CD4-positive, CD25-positive, alpha-beta regulatory T cell (primary cell): ENCODE measurements around the gene LHX6. TPM values are rescaled to one million over a fixed set of nuclear protein-coding genes. Genes with fewer than 3 reads are reported as not detected.

Experiments used
- ATAC-seq, 2 donors: fragments of 150-1000 bp; cut with Tn5 transposase; one replicate each; pipeline ENCODE4 v1.10.0; 2021; ENCODE audit warnings: low read depth in 2 of 2, moderate number of reproducible peaks in 2 of 2, moderate library complexity in 1 of 2
- DNase-seq, 3 donors: peaks; one replicate each; pipeline versions ENCODE4 v3.0.0 to v3.0.0-alpha.2; 2012 to 2022; ENCODE audit warnings: mixed read lengths in 1 of 3
- H3K27ac ChIP-seq: one replicate; pipeline ENCODE4 v1.7.0; 2013; ENCODE audit warnings: mild to moderate bottlenecking, low read length; ENCODE audit not compliant: insufficient read depth, poor library complexity, severe bottlenecking
- H3K27me3 ChIP-seq: one replicate; pipeline ENCODE4 v1.7.0; 2013; ENCODE audit warnings: low read length; ENCODE audit not compliant: control insufficient read depth, insufficient read depth
- H3K36me3 ChIP-seq: one replicate; pipeline ENCODE4 v1.7.0; 2013; ENCODE audit warnings: mild to moderate bottlenecking, low read length, moderate library complexity; ENCODE audit not compliant: control insufficient read depth, insufficient read depth
- H3K4me1 ChIP-seq: 2 replicates; pipeline ENCODE4 v1.7.0; 2013; ENCODE audit warnings: mild to moderate bottlenecking, low read length; ENCODE audit not compliant: insufficient read depth, control insufficient read depth, poor library complexity, severe bottlenecking
- H3K4me3 ChIP-seq: one replicate; pipeline ENCODE4 v1.7.0; 2013; ENCODE audit warnings: low read depth, mild to moderate bottlenecking, low read length, moderate library complexity
- H3K9me3 ChIP-seq, 2 experiments: 1 replicate in 1 of 2; 2 replicates in 1 of 2; pipeline ENCODE4 v1.7.0; 2013; ENCODE audit warnings: low read length in 2 of 2, mild to moderate bottlenecking in 1 of 2, moderate library complexity in 1 of 2; ENCODE audit not compliant: control insufficient read depth in 2 of 2
- H3K27ac Mint-ChIP-seq, 3 donors: one replicate each; pipeline ENCODE4 v1.8.0; 2020 to 2022; ENCODE audit warnings: mild to moderate bottlenecking in 3 of 3, mixed read lengths in 3 of 3, moderate library complexity in 2 of 3
- H3K27me3 Mint-ChIP-seq: one replicate; pipeline ENCODE4 v1.8.0; 2022; ENCODE audit warnings: mild to moderate bottlenecking, mixed read lengths
- H3K36me3 Mint-ChIP-seq: one replicate; pipeline ENCODE4 v1.8.0; 2020; ENCODE audit warnings: mixed read lengths
- H3K4me1 Mint-ChIP-seq, 4 donors: one replicate each; pipeline ENCODE4 v1.8.0; 2020 to 2022; ENCODE audit warnings: mixed read lengths in 4 of 4, mild to moderate bottlenecking in 1 of 4
- H3K4me3 Mint-ChIP-seq, 4 donors: one replicate each; pipeline ENCODE4 v1.8.0; 2020 to 2022; ENCODE audit warnings: mild to moderate bottlenecking in 4 of 4, mixed read lengths in 4 of 4, moderate library complexity in 3 of 4
- H3K9me3 Mint-ChIP-seq, 7 donors: one replicate each; pipeline ENCODE4 v1.8.0; 2020 to 2022; ENCODE audit warnings: mixed read lengths in 7 of 7, mild to moderate bottlenecking in 3 of 7, moderate library complexity in 2 of 7
- polyA plus RNA-seq, 4 donors: library from polyadenylated mRNA; unstranded; fragments of 300-500 nt; fragmentation: Illumina TruSeq; gene quantifications; one replicate each; pipeline ENCODE4 v1.2.3, GENCODE V29; 2021
- total RNA-seq: library from RNA; stranded (reverse); gene quantifications from one replicate; pipeline ENCODE4 v1.2.3, GENCODE V29; 2022

The LHX6 gene
- total RNA-seq (not detected), polyA plus RNA-seq (not detected)

- H3K27me3 Mint-ChIP-seq: peaks cover 28% of the 10 kb centered on the region
- no peak for ATAC-seq
These were observed at the start of gene LHX6 for GRCh38 chr9:122228568-122229484. Gene LHX6, minus strand, starts transcription at chr9:122228957. Its CDS starts 217 bp downstream, at chr9:122228740.

GRCh38 chr9:122277285-122277897, 48.6 kb upstream of the LHX6 start:
- Histone ChIP-seq H3K36me3 (peaks cover 35% of the 10 kb centered on the region), H3K9me3 (no peaks in the 10 kb centered on the region), H3K27ac (no peak overlapping the region), H3K27me3 (no peaks in the 10 kb centered on the region), H3K4me1 (no peaks in the 10 kb centered on the region), H3K4me3 (no peak overlapping the region)
- Mint-ChIP-seq H3K4me1 (peaks cover 19 to 40% (median 29%) of the 10 kb centered on the region in 4 donors), H3K4me3 (no peak overlapping the region), H3K36me3 (peaks cover 57% of the 10 kb centered on the region), H3K27ac (no peak overlapping the region), H3K27me3 (no peaks in the 10 kb centered on the region), H3K9me3 (peaks cover 0 to 1% (median 0%) of the 10 kb centered on the region in 7 donors)
- DNase-seq (no peak), ATAC-seq (no peak)

More at GRCh38 chr9:122228568-122229484, at the start of gene LHX6:
- peaks cover 7% of the 10 kb centered on the region for H3K36me3 Mint-ChIP-seq
- no peak for DNase-seq
- peaks cover 0 to 2% (median 0%) of the 10 kb centered on the region in 7 donors for H3K9me3 Mint-ChIP-seq
- Histone ChIP-seq H3K4me1 (peaks cover 3% of the 10 kb centered on the region), H3K27ac (no peak within 1 kb of the TSS), H3K36me3 (no peaks in the 10 kb centered on the region), H3K9me3 (no peaks in the 10 kb centered on the region), H3K4me3 (no peak within 1 kb of the TSS), H3K27me3 (peaks cover 29% of the 10 kb centered on the region)
- peak within 1 kb of the TSS in 3 of 4 donors; percentile 36 to 65 (median 46) for H3K4me3 Mint-ChIP-seq
- no peak within 1 kb of the TSS for H3K27ac Mint-ChIP-seq
- peaks cover 0 to 16% (median under 1%) of the 10 kb centered on the region in 4 donors for H3K4me1 Mint-ChIP-seq

- no peaks in the 10 kb centered on the region for H3K27me3 Mint-ChIP-seq
- H3K4me1 ChIP-seq: no peaks in the 10 kb centered on the region
- no peak overlapping the region for H3K27ac Mint-ChIP-seq
- no peaks in the 10 kb centered on the region for H3K9me3 ChIP-seq
- peaks cover 27% of the 10 kb centered on the region for H3K36me3 ChIP-seq
- peaks cover 54% of the 10 kb centered on the region for H3K36me3 Mint-ChIP-seq
- H3K9me3 Mint-ChIP-seq: peaks cover 0 to 1% (median 0%) of the 10 kb centered on the region in 7 donors
- ATAC-seq (no peak), DNase-seq (no peak)
- H3K4me3 ChIP-seq: no peak overlapping the region
- H3K4me1 Mint-ChIP-seq: peaks cover 23 to 46% (median 28%) of the 10 kb centered on the region in 4 donors
- no peaks in the 10 kb centered on the region for H3K27me3 ChIP-seq
- no peak overlapping the region for H3K4me3 Mint-ChIP-seq
- H3K27ac ChIP-seq: no peak overlapping the region
These were observed 47.3 kb upstream of the LHX6 start for GRCh38 chr9:122276096-122276495.

- Mint-ChIP-seq H3K4me3 (peak overlapping the region in 1 of 4 donors; percentile 35), H3K27me3 (no peaks in the 10 kb centered on the region), H3K27ac (peak overlapping the region in 2 of 3 donors; percentile 18 to 47), H3K36me3 (peaks cover 44% of the 10 kb centered on the region), H3K4me1 (peaks cover 20 to 45% (median 26%) of the 10 kb centered on the region in 4 donors), H3K9me3 (peaks cover 0 to 1% (median 0%) of the 10 kb centered on the region in 7 donors)
- no peak for DNase-seq
- Histone ChIP-seq H3K36me3 (peaks cover 16% of the 10 kb centered on the region), H3K4me3 (no peak overlapping the region), H3K27ac (no peak overlapping the region), H3K9me3 (no peaks in the 10 kb centered on the region), H3K27me3 (no peaks in the 10 kb centered on the region), H3K4me1 (no peaks in the 10 kb centered on the region)
- ATAC-seq: no peak
These were observed 45.3 kb upstream of the LHX6 start for GRCh38 chr9:122274055-122274454.

GRCh38 chr9:122268041-122268814, 39.5 kb upstream of the LHX6 start:
- H3K9me3 Mint-ChIP-seq: no peaks in the 10 kb centered on the region
- Histone ChIP-seq H3K9me3 (no peaks in the 10 kb centered on the region), H3K27ac (no peak overlapping the region), H3K27me3 (no peaks in the 10 kb centered on the region), H3K4me1 (peaks cover 31% of the 10 kb centered on the region), H3K36me3 (peaks cover 9% of the 10 kb centered on the region), H3K4me3 (no peak overlapping the region)
- H3K4me1 Mint-ChIP-seq: peaks cover 18 to 56% (median 33%) of the 10 kb centered on the region in 4 donors
- peaks cover 18% of the 10 kb centered on the region for H3K36me3 Mint-ChIP-seq
- H3K4me3 Mint-ChIP-seq: peak overlapping the region in 1 of 4 donors; percentile 35
- H3K27ac Mint-ChIP-seq: peak overlapping the region in 2 of 3 donors; percentile 7 to 12
- DNase-seq: peak in 1 of 3 donors; percentile 6
- H3K27me3 Mint-ChIP-seq: no peaks in the 10 kb centered on the region
- ATAC-seq: no peak

- peaks cover 39% of the 10 kb centered on the region for H3K4me1 ChIP-seq
- H3K36me3 Mint-ChIP-seq: peaks cover 9% of the 10 kb centered on the region
- no peaks in the 10 kb centered on the region for H3K27me3 Mint-ChIP-seq
- peak overlapping the region; percentile 97 for H3K27ac ChIP-seq
- DNase-seq (peak; percentile 8 to 71 (median 42)), ATAC-seq (peak; percentile 24 to 27)
- peaks cover 20 to 69% (median 47%) of the 10 kb centered on the region in 4 donors for H3K4me1 Mint-ChIP-seq
- H3K27ac Mint-ChIP-seq: peak overlapping the region; percentile 98 to 100 (median 99)
- no peaks in the 10 kb centered on the region for H3K27me3 ChIP-seq
- H3K4me3 Mint-ChIP-seq: peak overlapping the region; percentile 97 to 99 (median 98)
- H3K9me3 ChIP-seq: no peaks in the 10 kb centered on the region
- no peaks in the 10 kb centered on the region for H3K9me3 Mint-ChIP-seq
- H3K36me3 ChIP-seq: peaks cover 15% of the 10 kb centered on the region
- H3K4me3 ChIP-seq: peak overlapping the region; percentile 98
These were observed 36.6 kb upstream of the LHX6 start for GRCh38 chr9:122265149-122265915.
